Hepatocyte (in vitro differentiated cells): ENCODE measurements around the gene PSMC6.

Experiments
- EZH2 ChIP-seq: fragments of 200-600 bp; sonication (generic); IDR thresholded peaks from 2 replicates; pipeline ENCODE4 v1.6.1; 2016; ENCODE audit warnings: antibody characterized with exemption, mild to moderate bottlenecking, borderline replicate concordance
- EZH2phosphoT487 ChIP-seq: fragments of 200-600 bp; sonication (generic); IDR thresholded peaks from one replicate; pipeline ENCODE4 v1.6.1; 2018; ENCODE audit warnings: antibody characterized with exemption, mild to moderate bottlenecking, low read depth, moderate library complexity; ENCODE audit not compliant: unreplicated experiment, severe bottlenecking
- TF ChIP-seq, protein P1 (sequence below): fragments of 200-600 bp; sonication (generic); IDR thresholded peaks from 2 replicates; pipeline ENCODE4 v1.5.1; 2016; ENCODE audit warnings: antibody characterized with exemption, mild to moderate bottlenecking; ENCODE audit not compliant: poor library complexity

GRCh38 chr14:52661314-52661713 lies 45.7 kb upstream of the PSMC6 start:
- TF ChIP-seq, protein P1, sequence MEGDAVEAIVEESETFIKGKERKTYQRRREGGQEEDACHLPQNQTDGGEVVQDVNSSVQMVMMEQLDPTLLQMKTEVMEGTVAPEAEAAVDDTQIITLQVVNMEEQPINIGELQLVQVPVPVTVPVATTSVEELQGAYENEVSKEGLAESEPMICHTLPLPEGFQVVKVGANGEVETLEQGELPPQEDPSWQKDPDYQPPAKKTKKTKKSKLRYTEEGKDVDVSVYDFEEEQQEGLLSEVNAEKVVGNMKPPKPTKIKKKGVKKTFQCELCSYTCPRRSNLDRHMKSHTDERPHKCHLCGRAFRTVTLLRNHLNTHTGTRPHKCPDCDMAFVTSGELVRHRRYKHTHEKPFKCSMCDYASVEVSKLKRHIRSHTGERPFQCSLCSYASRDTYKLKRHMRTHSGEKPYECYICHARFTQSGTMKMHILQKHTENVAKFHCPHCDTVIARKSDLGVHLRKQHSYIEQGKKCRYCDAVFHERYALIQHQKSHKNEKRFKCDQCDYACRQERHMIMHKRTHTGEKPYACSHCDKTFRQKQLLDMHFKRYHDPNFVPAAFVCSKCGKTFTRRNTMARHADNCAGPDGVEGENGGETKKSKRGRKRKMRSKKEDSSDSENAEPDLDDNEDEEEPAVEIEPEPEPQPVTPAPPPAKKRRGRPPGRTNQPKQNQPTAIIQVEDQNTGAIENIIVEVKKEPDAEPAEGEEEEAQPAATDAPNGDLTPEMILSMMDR = no peak
- TF ChIP-seq EZH2 (no peak), EZH2phosphoT487 (no peak)
